COLO668 (cell line): ENCODE measurements around the gene IGFBP4.

Source experiments
- DNase-seq: peaks from one replicate; lab custom pipeline; 2025; ENCODE audit not compliant: unreplicated experiment; lab: John Stamatoyannopoulos, UW

The IGFBP4 gene

DNA sequence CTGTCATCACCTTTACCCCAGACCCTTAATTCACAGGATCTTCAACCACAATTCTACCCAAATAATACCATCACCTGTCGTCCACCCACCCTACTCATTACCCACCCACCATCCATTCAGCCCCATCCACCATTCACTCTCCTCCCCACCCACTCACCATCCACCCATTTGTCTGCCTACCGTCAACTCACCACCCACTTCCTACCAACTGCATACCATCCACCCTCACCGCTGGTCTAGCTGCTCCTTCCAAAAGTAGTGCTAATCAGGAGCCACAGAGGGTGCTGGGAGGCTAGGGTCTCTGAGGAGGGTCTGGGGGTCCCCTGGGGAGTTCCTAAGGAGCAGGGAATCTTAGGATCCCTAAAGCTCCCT is 12.0 kb upstream of the IGFBP4 start:
- no peak for DNase-seq

DNA sequence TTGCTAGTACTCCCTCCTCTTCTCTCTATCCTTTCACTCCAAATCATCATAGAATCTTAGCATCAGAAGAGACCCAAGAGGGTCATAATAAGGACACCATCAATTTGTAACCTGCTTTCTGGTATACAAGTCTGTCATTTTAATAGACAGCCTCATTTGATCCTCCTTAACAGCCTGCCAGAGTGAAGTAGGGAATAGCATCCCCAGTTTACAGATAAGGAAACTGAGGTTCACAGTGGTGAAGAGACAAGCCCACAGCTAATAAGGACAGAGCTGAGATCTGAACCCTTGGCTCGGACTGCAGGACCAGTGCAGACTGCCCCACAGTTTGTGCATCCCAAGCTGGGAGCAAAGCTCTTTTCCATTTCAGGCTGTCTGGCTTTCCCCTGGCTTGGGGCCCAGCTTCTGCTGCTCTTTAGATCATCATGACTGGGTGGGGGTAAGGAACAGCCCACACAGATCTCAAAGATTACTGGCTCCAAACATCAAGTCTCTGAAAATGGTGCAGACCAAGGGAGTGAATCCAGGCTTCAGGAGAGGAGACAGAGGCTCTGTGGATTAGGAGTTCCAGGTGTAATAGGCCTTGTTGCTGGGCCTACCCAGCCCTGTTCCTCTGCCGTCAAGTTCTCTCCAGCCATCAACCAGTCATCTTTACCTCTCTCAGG is 10.3 kb upstream of the IGFBP4 start:
- DNase-seq: no peak

DNA sequence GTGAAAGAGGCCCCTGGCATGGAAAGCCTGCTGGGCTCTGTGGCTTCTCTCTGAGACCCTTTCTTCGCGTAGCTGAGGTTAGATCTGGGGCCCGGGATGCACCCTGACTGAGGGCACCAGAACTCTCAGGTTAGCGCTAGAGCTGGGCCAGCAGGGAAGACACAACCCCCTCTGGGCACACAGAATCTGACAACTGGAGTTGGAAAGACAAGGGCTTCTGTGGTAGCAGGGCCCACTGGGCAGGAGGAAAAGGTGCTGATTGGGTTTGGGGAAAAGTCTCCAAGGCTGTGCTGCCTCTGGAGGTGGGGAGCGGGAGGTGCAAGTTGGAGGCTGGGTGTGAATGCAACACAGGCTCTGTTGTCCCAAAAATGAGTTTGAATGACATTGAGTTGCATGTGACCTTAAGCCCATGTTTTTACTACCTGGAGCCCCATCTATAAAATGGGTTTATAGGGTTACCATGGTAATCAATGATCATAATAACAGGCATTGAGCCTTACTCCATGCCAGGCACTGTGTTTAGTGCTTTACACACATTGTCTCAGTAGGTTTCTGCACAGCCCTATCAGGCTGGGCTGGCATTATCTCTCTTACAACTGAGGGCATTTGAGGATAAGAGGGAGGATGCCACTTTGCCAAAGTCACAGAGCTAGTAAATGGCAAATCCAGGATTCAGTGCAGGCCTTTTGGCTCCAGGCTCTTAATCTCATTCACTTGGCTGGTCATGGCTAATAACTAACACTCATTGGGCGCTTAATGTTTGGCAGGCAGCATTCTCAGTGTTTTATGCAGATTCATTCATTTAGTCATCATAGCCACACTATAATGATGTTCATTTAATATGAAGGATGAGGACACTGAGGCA is 9.5 kb upstream of the IGFBP4 start:
- DNase-seq: no peak

DNA sequence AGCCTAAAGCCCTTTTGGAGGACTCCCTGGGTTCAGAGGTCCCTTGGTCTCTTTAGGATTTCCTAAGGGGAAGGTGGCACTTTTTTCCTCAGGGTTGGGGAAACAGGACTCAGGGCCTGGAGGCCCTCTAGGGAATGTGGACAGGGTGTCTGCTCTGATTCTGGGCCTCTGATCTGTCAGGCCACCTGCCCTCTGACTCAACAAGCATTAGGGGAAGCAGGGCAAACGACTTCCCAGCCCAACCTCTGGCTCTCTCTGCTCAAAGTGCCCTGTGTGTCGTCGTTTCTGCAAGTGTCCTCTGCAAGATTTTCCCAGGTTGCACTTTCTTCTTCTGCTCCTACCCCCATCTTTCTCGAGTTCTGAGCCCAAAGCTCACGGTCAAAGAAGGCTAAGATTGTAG is 6.6 kb upstream of the IGFBP4 start:
- DNase-seq: no peak

DNA sequence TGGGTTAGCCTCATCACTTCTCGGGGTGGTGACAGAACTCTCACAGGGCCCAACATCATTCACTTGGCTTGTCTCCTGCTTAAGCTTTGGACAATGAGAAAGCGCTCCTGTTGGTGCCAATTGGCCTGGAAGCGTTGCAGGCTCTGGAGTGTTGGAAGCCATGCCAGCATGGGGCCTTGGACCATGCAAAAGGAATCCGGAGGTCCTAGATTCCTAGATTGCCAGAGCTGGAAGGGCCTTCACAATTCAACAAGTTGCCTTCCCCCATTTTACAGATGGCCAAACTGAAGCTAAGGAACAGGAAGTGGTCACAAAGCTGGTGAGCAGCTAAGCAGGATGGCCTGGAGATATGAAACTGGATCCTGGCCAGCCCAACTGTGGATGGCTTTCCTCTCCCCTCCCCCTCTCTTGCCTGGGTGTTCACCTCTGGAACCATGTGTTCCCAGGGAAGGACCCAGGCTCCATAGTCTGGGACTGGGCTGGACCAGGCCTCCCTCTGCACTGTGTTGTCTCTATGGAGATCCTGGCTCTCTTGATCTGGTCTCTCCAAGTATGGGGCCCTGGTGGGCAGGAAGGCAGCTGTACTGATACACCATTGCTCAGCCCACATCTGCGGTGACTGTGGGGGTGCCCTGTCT is 6.0 kb upstream of the IGFBP4 start:
- DNase-seq: no peak

DNA sequence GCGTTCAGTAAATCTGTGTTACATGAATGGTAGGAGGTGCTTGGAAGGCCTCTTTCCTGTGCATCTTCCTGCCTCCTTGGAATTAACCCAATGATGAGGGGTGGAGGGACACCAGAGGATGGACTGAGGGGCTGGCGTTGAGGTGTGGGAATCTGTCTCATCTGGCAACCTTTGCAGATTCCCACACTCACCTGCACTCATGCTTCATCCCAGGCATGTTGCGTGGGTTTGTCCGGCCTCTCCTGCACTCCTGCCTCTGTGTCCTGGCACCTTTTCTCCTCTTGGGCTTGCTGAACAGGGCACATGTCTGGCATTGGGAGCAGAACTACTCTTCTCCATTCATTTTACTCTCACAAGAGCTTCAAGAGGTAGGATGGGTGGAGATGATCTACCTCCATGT is 3.1 kb upstream of the IGFBP4 start:
- no peak for DNase-seq

DNA sequence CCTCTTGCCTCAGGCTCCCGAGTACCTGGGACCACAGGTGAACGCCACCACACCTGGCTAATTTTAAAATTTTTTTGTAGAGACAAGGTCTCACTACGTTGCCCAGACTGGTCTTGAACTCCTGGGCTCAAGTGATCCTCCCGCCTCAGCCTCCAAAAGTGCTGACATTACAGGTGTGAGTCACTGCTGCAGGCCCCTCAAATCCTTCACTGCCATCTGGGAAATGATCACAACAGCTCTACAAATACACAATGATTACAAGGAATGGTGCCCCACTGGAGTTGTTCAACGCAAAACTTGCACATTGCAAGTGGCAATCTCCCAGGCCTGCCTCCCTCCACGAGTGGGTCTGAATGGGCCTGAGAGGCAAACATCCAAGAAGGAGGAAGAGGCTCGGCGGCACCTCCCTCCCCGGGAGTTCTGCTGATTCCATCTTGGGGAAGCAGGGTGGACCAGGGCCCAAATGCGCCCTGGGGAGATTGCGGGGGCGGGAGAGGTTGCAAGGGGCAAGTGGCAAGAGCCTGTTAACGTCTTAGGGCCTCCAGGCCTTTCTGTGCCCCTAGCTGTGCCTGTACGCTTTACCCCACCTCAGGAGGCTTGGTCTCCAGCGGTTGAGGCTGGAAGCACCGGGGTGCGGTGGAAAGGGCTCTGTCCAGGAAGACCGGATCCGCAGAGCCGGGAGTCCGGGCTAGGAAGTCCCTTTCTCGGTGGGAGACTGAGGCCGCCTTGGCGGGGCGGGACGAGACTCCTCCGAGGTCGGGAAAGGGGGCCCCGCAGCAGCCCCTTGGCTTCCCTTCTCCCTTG is 656 bp upstream of the IGFBP4 start:
- no peak for DNase-seq

DNA sequence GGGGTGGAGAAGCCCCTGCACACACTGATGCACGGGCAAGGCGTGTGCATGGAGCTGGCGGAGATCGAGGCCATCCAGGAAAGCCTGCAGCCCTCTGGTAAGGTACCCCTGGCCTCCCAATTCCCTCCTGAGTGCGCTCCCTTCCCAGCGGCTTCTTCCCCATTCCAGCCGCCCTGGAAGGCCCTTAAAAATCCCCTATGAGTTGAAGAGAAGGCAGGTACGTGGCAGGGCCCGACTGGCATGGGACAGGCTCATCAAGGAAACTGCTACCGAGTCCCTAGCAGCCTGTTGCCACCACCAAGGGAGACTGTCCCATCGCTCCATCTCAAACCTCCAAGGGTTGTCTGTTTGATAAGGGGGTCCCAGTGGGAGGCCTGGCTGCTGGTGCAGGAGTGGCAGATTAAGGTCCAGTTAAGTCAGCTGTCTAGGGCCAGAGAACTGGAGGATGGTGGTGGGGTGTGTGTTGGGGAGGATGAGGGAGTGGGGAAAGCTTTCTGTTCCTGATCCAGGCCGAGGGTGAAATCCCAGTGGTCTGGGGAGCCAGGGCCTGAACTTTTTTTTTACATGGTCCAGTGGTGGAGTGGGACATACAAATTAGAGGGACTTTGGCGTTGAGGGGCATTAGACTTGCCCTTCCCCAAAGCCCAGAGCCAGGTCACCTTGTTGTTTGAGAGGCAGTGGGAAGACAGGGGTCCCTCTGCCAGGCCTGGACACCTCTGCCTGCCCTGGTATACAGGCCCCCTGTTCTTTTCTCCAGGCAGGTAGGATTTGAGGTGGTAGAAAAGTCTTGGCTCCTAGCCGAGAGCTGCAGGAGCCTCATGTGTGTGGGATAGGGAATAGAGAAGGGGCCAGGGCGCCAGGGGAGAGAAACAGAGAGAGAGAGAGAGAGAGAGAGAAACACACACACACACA is 994 bp downstream of the IGFBP4 start:
- no peak for DNase-seq

DNA sequence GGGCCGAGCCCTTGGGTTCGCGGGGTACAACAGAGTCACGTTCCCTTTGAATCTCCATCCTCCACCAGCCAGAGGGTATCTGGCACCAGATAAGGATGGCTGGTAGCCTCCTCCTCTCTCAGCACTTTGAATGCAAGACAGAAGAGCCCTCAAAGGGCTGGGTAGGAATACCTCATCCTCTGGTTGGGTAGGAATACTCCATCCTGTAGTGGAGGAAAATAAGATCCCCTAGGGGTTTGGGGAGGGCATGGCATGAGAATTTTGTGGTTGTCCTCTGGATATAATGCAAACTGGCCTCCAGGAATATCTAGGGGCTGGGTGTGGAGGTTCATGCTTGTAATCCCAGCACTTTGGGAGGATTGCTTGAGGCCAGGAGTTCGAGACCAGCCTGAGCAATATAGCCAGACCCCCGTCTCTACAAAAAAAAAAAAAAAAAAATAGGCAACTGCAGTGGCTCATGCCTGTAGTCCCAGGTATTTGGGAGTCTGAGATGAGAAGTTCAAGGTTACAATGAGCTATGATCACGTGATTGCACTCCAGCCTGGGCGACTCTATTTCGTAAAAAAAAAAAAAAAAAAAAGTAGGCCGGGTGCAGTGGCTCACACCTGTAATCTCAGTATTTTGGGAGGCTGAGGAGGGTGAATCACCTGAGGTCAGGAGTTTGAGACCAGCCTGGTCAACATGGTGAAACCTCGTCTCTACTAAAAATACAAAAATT is 2.7 kb downstream of the IGFBP4 start:
- DNase-seq: no peak

DNA sequence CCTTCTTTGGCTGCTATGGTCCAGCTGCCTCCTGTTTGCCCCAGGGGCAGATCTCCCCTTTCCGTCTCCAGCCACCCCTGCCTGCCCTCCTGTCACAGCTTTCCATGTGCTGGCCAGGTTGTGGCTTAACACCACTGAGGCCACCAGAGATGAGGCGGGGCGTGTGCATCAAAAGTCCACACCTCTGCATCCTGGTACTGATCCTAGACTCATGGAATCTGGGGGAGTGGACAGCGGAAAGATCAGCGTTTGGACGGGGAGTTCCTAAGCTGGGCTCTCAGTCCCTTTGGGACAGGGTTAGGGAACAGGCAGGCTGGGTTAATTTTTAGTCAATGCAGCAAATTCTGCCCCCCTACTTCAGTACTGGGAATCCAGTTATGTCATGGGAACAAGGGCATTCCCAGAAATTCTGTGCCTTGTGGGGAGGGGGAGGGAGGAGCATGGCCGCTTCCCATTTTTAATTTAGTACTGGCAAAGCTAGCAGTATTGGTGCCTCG is 3.9 kb downstream of the IGFBP4 start:
- no peak for DNase-seq

DNA sequence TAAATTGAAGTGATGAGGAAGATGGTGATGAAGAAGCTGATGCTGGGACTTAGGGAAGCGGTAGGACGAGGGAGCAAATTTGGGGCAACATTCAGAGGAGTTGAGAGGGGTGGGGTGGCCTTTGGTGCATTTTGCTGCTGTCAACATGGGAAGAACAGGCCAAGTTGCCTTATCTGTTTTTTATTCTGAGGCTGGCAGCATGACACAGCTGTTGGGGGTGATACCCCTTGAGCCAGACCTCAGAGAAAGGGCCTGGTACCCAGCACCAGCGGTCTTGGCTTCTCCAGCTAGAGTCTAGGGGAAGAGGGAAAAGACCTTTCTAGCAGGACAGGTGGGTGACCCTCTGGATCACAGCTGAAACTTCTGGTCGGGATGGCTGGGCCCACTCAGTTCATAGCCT is 4.6 kb downstream of the IGFBP4 start:
- no peak for DNase-seq

DNA sequence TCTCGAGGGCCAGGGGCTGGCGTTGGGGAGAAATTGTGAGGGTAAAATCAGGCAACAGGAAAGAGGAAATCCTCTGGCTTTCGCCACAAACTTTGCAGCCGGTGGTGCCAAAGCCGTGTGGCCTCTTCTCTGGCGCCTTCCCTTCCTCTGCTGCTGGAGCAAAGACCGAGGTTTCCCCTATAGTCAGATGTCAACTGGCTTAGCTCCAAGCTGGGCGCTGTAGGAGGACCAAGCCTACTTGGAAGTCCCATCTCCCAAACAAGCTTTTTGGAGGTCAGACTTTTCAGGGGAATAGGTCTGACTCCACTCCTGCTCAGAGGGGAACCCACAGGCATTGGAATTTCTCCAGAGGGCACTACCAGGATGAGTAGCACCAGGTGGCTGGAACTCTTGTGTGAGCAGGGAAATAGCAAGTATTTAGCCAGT is 5.0 kb downstream of the IGFBP4 start:
- DNase-seq: no peak

DNA sequence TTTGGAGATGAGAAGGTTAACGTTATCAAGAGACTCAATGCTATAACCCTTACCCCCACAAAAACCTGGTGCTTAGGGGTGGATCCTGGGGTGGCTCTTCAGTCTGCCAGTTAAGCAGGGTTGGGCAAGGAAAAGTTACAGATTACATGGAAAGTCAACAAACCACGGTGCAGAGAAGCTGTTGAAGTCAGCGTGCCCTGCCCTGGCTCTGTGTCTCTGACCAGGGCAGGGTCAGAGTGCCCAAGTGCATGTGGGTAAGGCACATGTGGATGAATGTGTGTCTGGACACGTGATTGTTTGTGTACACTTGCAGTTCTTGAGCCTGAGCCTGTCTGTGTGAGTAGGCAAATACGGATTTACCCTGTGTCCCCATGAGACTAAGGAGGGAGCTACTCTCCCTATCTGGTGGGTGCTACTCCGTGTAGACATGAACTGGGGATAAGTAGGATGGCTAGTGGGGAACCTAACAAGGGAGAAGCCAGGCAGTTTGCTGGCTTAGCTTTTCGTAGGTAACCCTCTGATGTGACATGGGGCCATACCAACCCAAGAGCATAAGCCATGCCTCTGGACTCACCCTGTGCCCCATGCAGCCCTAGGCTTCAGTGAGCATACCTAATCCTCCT is 5.5 kb downstream of the IGFBP4 start:
- DNase-seq: no peak

DNA sequence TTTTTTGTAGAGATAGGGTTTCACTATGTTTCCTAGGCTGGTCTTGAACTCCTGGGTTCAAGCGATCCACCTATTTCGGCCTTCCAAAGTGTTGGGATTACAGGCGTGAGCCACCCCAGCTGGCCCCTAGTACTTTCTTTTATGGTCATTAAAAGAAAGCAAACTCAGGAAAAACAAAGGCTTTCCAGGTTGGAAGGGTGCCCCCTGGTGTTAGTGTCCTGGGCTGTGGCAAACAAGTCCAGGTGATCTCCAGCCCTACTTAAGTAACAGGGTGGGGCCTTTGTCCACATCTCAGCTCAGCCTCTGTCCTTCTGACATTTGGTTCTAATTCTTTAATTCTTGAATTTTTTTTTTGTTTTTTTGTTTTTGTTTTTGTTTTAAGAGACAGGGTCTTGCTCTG is 6.9 kb downstream of the IGFBP4 start:
- peak; percentile 4 for DNase-seq

DNA sequence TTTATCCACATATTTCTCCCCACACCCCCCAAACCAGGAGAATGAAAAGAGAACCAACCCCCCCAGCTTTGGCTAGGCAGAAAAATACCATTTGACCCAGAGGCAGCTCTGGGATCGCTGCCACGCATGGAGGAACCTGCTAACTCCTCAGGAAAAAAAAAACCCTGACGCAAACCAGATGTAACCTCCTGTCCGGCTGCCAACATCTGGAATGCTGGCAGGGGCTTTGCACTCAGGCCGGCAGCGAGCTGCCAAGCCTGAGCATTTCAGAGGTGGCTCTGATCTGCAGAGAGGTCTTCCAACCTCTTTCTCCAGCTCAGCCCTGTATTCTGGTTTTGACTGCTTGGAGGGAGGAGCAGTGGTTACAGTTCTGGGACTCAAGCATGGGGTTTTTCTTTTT is 8.2 kb downstream of the IGFBP4 start:
- DNase-seq: no peak

DNA sequence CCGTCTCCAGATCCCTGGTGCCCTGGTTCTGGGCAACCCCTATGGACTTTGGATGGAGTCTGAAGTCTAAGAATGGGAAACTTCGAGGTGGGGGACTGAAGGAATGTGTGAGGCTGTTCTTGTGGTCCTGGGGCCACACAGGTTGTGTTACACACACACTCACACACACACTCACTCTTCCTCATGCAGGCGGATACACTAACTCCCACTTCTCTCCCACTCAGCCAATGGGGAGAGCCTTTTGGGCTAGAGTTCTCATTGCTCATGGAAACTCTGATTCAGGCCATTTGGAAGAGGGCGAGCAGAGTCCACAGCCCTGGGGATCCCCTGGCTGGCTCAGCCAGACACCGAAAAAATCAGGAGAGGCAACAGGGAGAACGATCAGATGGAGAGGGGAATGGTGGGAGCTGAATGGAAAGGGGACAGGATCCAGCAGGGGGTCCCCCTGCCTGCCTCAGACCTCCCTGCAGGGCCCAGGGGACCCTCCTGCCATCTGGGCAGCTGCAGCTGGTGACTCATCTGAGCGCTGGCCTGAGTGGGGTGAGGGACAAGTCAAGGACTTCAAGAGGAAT is 9.1 kb downstream of the IGFBP4 start:
- no peak for DNase-seq

DNA sequence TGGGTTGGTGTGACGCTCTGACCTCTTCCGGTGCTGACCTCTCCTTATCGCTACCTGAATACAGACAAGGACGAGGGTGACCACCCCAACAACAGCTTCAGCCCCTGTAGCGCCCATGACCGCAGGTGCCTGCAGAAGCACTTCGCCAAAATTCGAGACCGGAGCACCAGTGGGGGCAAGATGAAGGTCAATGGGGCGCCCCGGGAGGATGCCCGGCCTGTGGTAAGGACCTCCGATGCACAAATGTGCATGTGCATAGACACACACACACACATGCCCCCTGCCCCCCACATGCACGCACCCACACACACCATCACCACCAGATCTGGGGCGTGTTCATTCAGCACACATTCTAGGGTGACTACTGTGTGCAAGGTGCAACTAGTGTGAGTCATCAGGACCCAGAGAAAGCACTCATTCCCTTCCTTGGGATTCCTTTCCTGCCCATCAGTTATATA is 9.7 kb downstream of the IGFBP4 start:
- no peak for DNase-seq

DNA sequence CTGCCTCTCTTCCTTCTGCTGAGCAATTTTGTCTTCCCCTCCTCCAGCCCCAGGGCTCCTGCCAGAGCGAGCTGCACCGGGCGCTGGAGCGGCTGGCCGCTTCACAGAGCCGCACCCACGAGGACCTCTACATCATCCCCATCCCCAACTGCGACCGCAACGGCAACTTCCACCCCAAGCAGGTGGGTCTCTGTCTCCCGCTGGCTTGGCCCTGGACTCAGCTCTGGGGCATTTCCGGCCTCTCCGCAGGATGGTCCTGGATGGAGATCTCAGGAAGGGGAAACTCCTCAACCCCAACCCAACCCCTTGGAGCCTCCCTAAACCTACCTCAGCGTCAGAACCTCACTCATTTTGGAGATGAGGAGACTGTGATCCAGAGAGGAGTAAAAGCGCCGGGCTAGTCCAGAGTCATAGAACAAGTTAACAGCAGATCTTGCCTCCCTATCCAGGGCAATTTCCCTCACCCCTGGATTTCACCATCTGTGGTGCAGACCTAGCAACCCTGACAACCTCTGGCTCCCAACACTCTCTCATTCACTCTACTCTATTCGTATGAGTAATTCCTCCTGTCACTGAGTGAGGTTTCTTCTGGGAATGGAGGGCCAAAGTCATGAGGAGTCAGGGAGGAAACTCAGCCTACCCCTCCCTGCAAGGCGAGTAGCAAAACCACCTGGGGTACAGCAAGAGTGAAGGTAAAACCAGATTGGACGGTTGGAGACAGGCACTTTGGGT is 10.8 kb downstream of the IGFBP4 start:
- no peak for DNase-seq
